ENCODE measurements around the gene CASP3. TPM values are rescaled to one million over a fixed set of nuclear protein-coding genes. Genes with fewer than 3 reads are reported as not detected.

CASP3 gene
- total and polyA plus RNA-seq, 9 of the 15 experiments (the other 6 are each of a cell fraction or from before 2014, with no cell fraction given) = 17.6 to 40.1 (median 31.8) TPM

DNA sequence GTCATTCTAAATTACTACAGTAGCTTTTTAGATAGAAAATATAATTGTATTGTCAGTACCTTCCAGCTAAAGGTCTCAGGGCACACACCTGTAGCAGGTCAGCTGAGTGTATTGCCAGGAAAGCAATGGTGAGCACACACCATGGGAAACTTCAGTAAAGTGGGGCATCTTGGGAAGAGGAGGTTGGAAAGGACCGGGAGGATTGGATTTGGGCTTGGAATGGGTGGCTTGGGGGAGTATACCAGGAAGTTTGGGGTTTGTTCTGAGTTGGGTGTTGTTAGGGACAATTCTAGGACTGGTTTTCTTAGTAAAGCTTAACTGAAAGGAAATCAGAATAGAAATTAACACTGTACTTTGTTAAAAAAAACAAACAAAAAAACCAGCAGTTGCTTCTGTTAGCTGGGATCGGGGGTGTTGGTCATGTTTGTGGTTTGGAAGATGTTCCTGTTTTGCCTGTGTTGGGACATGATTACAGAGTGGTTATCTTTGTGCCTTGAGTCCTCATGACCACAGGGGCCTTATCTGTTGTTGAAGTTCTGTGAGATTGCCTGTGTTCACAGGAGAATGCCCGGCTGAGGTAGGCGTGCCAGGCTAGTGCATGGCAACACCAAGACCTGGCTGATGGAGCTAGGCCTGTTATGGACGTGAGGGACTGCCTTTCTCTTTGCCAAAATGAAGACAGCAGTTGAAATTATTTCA is 35.4 kb upstream of the CASP3 start (continued):
- TF ChIP-seq, protein P1, sequence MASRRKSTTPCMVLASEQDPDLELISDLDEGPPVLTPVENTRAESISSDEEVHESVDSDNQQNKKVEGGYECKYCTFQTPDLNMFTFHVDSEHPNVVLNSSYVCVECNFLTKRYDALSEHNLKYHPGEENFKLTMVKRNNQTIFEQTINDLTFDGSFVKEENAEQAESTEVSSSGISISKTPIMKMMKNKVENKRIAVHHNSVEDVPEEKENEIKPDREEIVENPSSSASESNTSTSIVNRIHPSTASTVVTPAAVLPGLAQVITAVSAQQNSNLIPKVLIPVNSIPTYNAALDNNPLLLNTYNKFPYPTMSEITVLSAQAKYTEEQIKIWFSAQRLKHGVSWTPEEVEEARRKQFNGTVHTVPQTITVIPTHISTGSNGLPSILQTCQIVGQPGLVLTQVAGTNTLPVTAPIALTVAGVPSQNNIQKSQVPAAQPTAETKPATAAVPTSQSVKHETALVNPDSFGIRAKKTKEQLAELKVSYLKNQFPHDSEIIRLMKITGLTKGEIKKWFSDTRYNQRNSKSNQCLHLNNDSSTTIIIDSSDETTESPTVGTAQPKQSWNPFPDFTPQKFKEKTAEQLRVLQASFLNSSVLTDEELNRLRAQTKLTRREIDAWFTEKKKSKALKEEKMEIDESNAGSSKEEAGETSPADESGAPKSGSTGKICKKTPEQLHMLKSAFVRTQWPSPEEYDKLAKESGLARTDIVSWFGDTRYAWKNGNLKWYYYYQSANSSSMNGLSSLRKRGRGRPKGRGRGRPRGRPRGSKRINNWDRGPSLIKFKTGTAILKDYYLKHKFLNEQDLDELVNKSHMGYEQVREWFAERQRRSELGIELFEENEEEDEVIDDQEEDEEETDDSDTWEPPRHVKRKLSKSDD (conservative IDR thresholded peaks at IDR 0.05; ENCODE audit: low read length) = no peak
- TF ChIP-seq, protein P2, sequence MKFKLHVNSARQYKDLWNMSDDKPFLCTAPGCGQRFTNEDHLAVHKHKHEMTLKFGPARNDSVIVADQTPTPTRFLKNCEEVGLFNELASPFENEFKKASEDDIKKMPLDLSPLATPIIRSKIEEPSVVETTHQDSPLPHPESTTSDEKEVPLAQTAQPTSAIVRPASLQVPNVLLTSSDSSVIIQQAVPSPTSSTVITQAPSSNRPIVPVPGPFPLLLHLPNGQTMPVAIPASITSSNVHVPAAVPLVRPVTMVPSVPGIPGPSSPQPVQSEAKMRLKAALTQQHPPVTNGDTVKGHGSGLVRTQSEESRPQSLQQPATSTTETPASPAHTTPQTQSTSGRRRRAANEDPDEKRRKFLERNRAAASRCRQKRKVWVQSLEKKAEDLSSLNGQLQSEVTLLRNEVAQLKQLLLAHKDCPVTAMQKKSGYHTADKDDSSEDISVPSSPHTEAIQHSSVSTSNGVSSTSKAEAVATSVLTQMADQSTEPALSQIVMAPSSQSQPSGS (CRISPR knock-in tag; IDR thresholded peaks at IDR 0.05) = no peak
- TF ChIP-seq, protein P3, sequence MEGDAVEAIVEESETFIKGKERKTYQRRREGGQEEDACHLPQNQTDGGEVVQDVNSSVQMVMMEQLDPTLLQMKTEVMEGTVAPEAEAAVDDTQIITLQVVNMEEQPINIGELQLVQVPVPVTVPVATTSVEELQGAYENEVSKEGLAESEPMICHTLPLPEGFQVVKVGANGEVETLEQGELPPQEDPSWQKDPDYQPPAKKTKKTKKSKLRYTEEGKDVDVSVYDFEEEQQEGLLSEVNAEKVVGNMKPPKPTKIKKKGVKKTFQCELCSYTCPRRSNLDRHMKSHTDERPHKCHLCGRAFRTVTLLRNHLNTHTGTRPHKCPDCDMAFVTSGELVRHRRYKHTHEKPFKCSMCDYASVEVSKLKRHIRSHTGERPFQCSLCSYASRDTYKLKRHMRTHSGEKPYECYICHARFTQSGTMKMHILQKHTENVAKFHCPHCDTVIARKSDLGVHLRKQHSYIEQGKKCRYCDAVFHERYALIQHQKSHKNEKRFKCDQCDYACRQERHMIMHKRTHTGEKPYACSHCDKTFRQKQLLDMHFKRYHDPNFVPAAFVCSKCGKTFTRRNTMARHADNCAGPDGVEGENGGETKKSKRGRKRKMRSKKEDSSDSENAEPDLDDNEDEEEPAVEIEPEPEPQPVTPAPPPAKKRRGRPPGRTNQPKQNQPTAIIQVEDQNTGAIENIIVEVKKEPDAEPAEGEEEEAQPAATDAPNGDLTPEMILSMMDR (IDR thresholded peaks at IDR 0.05 in 2 of 3, conservative IDR thresholded peaks at IDR 0.05 in 1 of 3; ENCODE audit: insufficient read depth in 2 of 3, low read depth in 1 of 3, low read length in 3 of 3) = no peak
- peak in 1 of 2 experiments; percentile 97; a peak in 2 of 4 replicates for TF ChIP-seq HDAC1 (IDR thresholded peaks at IDR 0.05)
- TF ChIP-seq RFX7 (CRISPR knock-in tag; IDR thresholded peaks at IDR 0.05) = no peak
- TF ChIP-seq ATF1 (CRISPR knock-in tag; IDR thresholded peaks at IDR 0.05) = no peak
- peak; percentile 55; the same call in 1 of the 2 replicates for TF ChIP-seq ATF1 (tag; IDR thresholded peaks at IDR 0.05)
- peak; percentile 96 for TF ChIP-seq PHB2 (IDR thresholded peaks at IDR 0.05; ENCODE audit: low read depth)
- no peak for TF ChIP-seq ZNF232 (CRISPR knock-in tag; IDR thresholded peaks at IDR 0.05)
- TF ChIP-seq, protein P4, sequence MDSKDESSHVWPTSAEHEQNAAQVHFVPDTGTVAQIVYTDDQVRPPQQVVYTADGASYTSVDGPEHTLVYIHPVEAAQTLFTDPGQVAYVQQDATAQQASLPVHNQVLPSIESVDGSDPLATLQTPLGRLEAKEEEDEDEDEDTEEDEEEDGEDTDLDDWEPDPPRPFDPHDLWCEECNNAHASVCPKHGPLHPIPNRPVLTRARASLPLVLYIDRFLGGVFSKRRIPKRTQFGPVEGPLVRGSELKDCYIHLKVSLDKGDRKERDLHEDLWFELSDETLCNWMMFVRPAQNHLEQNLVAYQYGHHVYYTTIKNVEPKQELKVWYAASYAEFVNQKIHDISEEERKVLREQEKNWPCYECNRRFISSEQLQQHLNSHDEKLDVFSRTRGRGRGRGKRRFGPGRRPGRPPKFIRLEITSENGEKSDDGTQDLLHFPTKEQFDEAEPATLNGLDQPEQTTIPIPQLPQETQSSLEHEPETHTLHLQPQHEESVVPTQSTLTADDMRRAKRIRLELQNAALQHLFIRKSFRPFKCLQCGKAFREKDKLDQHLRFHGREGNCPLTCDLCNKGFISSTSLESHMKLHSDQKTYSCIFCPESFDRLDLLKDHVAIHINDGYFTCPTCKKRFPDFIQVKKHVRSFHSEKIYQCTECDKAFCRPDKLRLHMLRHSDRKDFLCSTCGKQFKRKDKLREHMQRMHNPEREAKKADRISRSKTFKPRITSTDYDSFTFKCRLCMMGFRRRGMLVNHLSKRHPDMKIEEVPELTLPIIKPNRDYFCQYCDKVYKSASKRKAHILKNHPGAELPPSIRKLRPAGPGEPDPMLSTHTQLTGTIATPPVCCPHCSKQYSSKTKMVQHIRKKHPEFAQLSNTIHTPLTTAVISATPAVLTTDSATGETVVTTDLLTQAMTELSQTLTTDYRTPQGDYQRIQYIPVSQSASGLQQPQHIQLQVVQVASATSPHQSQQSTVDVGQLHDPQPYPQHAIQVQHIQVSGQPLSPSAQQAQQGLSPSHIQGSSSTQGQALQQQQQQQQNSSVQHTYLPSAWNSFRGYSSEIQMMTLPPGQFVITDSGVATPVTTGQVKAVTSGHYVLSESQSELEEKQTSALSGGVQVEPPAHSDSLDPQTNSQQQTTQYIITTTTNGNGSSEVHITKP (IDR thresholded peaks at IDR 0.05; ENCODE audit: partially characterized antibody) = no peak
- no peak; a peak in 2 of 4 replicates for TF ChIP-seq NRF1 (conservative IDR thresholded peaks at IDR 0.05 in 1 of 2, IDR thresholded peaks at IDR 0.05 in 1 of 2)
- TF ChIP-seq, protein P5, sequence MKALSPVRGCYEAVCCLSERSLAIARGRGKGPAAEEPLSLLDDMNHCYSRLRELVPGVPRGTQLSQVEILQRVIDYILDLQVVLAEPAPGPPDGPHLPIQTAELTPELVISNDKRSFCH (CRISPR knock-in tag; IDR thresholded peaks at IDR 0.05) = no peak
- TF ChIP-seq, protein P5 (tag; IDR thresholded peaks at IDR 0.05) = peak; percentile 81; the same call in 1 of the 2 replicates
- TF ChIP-seq KLF13 (tag; IDR thresholded peaks at IDR 0.05; ENCODE audit: borderline replicate concordance, low read depth) = no peak
- TF ChIP-seq TRIM24 (IDR thresholded peaks at IDR 0.05) = peak; percentile 93 to 95
- TF ChIP-seq GABPB1 (CRISPR knock-in tag; IDR thresholded peaks at IDR 0.05) = no peak
- no peak for TF ChIP-seq ZNF76 (CRISPR knock-in tag; IDR thresholded peaks at IDR 0.05; ENCODE audit: borderline replicate concordance)
